Activated CD4-positive, alpha-beta T cell treated with anti-CD3 and anti-CD28 coated beads for 1 hour (primary cell): Measurements from ENCODE around the gene ODR4.
"Not testable (repeated sequence)": the region's sequence is repeated elsewhere in the genome, so short reads cannot be mapped to it uniquely, and the experiment has no call there.

Source experiments
- DNase-seq: peaks from one replicate; pipeline ENCODE4 v3.0.0-alpha.2; 2020

ODR4 gene

GRCh38 chr1:186424539-186424938, 48.9 kb downstream of the ODR4 start:
- no peak for DNase-seq

- no peak for DNase-seq
Observed at GRCh38 chr1:186426118-186426517, 50.5 kb downstream of the ODR4 start.

- no peak for DNase-seq
Observed at GRCh38 chr1:186429017-186429416, 53.4 kb downstream of the ODR4 start.

GRCh38 chr1:186435336-186435735, 59.7 kb downstream of the ODR4 start:
- no peak for DNase-seq

- no peak for DNase-seq
Observed at GRCh38 chr1:186438567-186438966, 62.9 kb downstream of the ODR4 start.

GRCh38 chr1:186440584-186440983, 64.9 kb downstream of the ODR4 start:
- DNase-seq = no peak

- DNase-seq = no peak
Observed at GRCh38 chr1:186442651-186443375, 67.2 kb downstream of the ODR4 start.

- DNase-seq = no peak
Observed at GRCh38 chr1:186443638-186444037, 68.0 kb downstream of the ODR4 start.

GRCh38 chr1:186446152-186446551, 70.5 kb downstream of the ODR4 start:
- no peak for DNase-seq

GRCh38 chr1:186454981-186455380, 79.3 kb downstream of the ODR4 start:
- DNase-seq = no peak

- DNase-seq = no peak
Observed at GRCh38 chr1:186456729-186457255, 81.2 kb downstream of the ODR4 start.

GRCh38 chr1:186459161-186459560, 83.5 kb downstream of the ODR4 start:
- not testable (repeated sequence) for DNase-seq

GRCh38 chr1:186461014-186461413, 85.4 kb downstream of the ODR4 start, which contains the start of gene PDC:
TSS of gene PDC (minus strand) at chr1:186461114. CDS start at chr1:186449459, 11,655 bp downstream.
- DNase-seq = no peak

GRCh38 chr1:186463511-186463910, 87.9 kb downstream of the ODR4 start:
- no peak for DNase-seq

GRCh38 chr1:186463926-186464325, 88.3 kb downstream of the ODR4 start:
- DNase-seq = no peak

GRCh38 chr1:186465491-186465890, 89.9 kb downstream of the ODR4 start:
- DNase-seq = not testable (repeated sequence)

- DNase-seq = no peak
Observed at GRCh38 chr1:186465946-186466345, 90.3 kb downstream of the ODR4 start.
